Measurements from ENCODE around the gene FOXN3.

DNA sequence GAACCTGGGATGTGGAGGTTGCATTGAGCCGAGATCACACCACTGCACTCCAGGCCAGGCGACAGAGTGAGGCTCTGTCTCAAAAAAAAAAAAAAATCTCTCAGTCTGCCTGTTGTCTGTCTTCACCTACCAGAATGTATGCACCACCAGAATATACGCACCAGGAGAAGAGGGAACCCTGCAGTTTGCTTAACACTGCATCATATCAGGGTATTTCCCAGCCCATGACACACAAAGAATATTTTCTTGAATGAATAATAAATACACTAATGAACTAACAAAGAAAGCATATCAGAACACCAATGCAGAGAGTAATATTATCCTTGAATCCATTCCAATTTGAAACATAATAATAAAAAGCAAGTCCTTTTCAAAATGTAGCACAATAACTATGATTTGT lies 44.2 kb upstream of the FOXN3 start:
- TF ChIP-seq, protein P1, sequence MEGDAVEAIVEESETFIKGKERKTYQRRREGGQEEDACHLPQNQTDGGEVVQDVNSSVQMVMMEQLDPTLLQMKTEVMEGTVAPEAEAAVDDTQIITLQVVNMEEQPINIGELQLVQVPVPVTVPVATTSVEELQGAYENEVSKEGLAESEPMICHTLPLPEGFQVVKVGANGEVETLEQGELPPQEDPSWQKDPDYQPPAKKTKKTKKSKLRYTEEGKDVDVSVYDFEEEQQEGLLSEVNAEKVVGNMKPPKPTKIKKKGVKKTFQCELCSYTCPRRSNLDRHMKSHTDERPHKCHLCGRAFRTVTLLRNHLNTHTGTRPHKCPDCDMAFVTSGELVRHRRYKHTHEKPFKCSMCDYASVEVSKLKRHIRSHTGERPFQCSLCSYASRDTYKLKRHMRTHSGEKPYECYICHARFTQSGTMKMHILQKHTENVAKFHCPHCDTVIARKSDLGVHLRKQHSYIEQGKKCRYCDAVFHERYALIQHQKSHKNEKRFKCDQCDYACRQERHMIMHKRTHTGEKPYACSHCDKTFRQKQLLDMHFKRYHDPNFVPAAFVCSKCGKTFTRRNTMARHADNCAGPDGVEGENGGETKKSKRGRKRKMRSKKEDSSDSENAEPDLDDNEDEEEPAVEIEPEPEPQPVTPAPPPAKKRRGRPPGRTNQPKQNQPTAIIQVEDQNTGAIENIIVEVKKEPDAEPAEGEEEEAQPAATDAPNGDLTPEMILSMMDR (IDR thresholded peaks at IDR 0.05; ENCODE audit: low read depth, low read length): no peak
- TF ChIP-seq EZH2phosphoT487 (IDR thresholded peaks at IDR 0.05; ENCODE audit: low read depth): no peak

Data from OCI-LY3 (cell line).